A549 (cell line): ENCODE measurements around the gene LRRC17.

Source experiments
- CTCF ChIP-seq: fragments of >200 bp; sonication (Bioruptor Twin); formaldehyde crosslinking; IDR thresholded peaks from 3 replicates; pipeline ENCODE4 v1.5.1; 2016
- FOSL2 ChIP-seq, 2 experiments: fragments of 450-650 bp in 1 of 2; fragments of >200 bp in 1 of 2; sonication (Bioruptor Twin) in 1 of 2; formaldehyde crosslinking; IDR thresholded peaks; 2 replicates each; pipeline versions ENCODE4 v1.5.0 to v1.6.1; 2016 to 2020; ENCODE audit warnings: mild to moderate bottlenecking in 1 of 2, moderate library complexity in 1 of 2
- KDM1A ChIP-seq: fragments of 200-600 bp; sonication (generic); IDR thresholded peaks from 2 replicates; pipeline ENCODE4 v1.6.1; 2016; ENCODE audit warnings: low read depth, mild to moderate bottlenecking
- NR3C1 ChIP-seq: fragments of >200 bp; sonication (Bioruptor Twin); formaldehyde crosslinking; IDR thresholded peaks from 3 replicates; pipeline ENCODE4 v1.6.1; 2017
- PHF8 ChIP-seq: fragments of 200-600 bp; sonication (generic); IDR thresholded peaks from 2 replicates; pipeline ENCODE4 v1.6.1; 2016; ENCODE audit warnings: low read depth, mild to moderate bottlenecking, antibody characterized with exemption, moderate library complexity, borderline replicate concordance
- POLR2A ChIP-seq: IDR thresholded peaks from 2 replicates; pipeline ENCODE4 v1.6.1; 2012; ENCODE audit warnings: mild to moderate bottlenecking, low read length
- RCOR1 ChIP-seq: fragments of 150-350 bp; IDR thresholded peaks from 2 replicates; pipeline ENCODE4 v1.6.1; 2014; ENCODE audit warnings: antibody characterized with exemption, low read length, low read depth
- SREBF2 ChIP-seq: fragments of 450-650 bp; IDR thresholded peaks from 2 replicates; pipeline ENCODE4 v1.6.1; 2014; ENCODE audit warnings: mild to moderate bottlenecking, moderate library complexity
- ZFP36 ChIP-seq: fragments of 450-650 bp; IDR thresholded peaks from 2 replicates; pipeline ENCODE4 v1.6.1; 2014; ENCODE audit warnings: borderline replicate concordance; ENCODE audit not compliant: partially characterized antibody
- TF ChIP-seq, protein P1 (sequence below): fragments of 450-650 bp; IDR thresholded peaks from 2 replicates; pipeline ENCODE4 v1.6.1; 2014; ENCODE audit warnings: antibody characterized with exemption
- TF ChIP-seq, protein P2 (sequence below): fragments of 250-450 bp; sonication (Bioruptor Pico); IDR thresholded peaks from 2 replicates; pipeline ENCODE4 v1.5.0; 2021; ENCODE audit warnings: mild to moderate bottlenecking, moderate library complexity, borderline replicate concordance

GRCh38 chr7:102866535-102867215 is 46.1 kb upstream of the LRRC17 start:
- TF ChIP-seq, protein P1, sequence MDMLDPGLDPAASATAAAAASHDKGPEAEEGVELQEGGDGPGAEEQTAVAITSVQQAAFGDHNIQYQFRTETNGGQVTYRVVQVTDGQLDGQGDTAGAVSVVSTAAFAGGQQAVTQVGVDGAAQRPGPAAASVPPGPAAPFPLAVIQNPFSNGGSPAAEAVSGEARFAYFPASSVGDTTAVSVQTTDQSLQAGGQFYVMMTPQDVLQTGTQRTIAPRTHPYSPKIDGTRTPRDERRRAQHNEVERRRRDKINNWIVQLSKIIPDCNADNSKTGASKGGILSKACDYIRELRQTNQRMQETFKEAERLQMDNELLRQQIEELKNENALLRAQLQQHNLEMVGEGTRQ, result no peak
- TF ChIP-seq SREBF2, result no peak
- no peak for TF ChIP-seq CTCF
- TF ChIP-seq KDM1A, result no peak
- no peak for TF ChIP-seq POLR2A
- no peak for TF ChIP-seq NR3C1
- TF ChIP-seq ZFP36, result no peak
- TF ChIP-seq RCOR1, result no peak
- no peak for TF ChIP-seq FOSL2 (IDR thresholded peaks at IDR 0.05)
- no peak for TF ChIP-seq FOSL2 (CRISPR knock-in tag; IDR thresholded peaks at IDR 0.05)
- TF ChIP-seq, protein P2, sequence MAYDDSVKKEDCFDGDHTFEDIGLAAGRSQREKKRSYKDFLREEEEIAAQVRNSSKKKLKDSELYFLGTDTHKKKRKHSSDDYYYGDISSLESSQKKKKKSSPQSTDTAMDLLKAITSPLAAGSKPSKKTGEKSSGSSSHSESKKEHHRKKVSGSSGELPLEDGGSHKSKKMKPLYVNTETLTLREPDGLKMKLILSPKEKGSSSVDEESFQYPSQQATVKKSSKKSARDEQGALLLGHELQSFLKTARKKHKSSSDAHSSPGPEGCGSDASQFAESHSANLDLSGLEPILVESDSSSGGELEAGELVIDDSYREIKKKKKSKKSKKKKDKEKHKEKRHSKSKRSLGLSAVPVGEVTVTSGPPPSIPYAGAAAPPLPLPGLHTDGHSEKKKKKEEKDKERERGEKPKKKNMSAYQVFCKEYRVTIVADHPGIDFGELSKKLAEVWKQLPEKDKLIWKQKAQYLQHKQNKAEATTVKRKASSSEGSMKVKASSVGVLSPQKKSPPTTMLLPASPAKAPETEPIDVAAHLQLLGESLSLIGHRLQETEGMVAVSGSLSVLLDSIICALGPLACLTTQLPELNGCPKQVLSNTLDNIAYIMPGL (CRISPR knock-in tag), result no peak
- TF ChIP-seq PHF8, result no peak
